Trophoblast cell (in vitro differentiated cells and primary cell): Measurements from ENCODE around the gene SF3B2.
"Not testable (repeated sequence)": the region's sequence is repeated elsewhere in the genome, so short reads cannot be mapped to it uniquely, and the experiment has no call there.

Experiments
- DNase-seq, 2 donors: peaks; one replicate each; pipeline ENCODE4 v3.0.0-alpha.2; 2016
- H2AFZ ChIP-seq: 2 replicates; pipeline ENCODE4 v1.6.1; 2013; ENCODE audit warnings: low read length, moderate library complexity, mild to moderate bottlenecking; ENCODE audit not compliant: insufficient read depth, poor library complexity
- H2AK5ac ChIP-seq: 2 replicates; pipeline ENCODE4 v1.6.1; 2013; ENCODE audit warnings: mild to moderate bottlenecking, low read length
- H2BK120ac ChIP-seq: 2 replicates; pipeline ENCODE4 v1.6.1; 2013; ENCODE audit warnings: low read length, mild to moderate bottlenecking, moderate library complexity; ENCODE audit not compliant: insufficient read depth, poor library complexity
- H2BK12ac ChIP-seq: 2 replicates; pipeline ENCODE4 v1.6.1; 2013; ENCODE audit warnings: mild to moderate bottlenecking, low read length, moderate library complexity
- H2BK5ac ChIP-seq: 2 replicates; pipeline ENCODE4 v1.6.1; 2013; ENCODE audit warnings: low read length, low read depth, moderate library complexity, mild to moderate bottlenecking; ENCODE audit not compliant: poor library complexity
- H3K14ac ChIP-seq: 2 replicates; pipeline ENCODE4 v1.6.1; 2013; ENCODE audit warnings: mild to moderate bottlenecking, low read length
- H3K18ac ChIP-seq: 2 replicates; pipeline ENCODE4 v1.6.1; 2013; ENCODE audit warnings: mild to moderate bottlenecking, low read length
- H3K23ac ChIP-seq: 2 replicates; pipeline ENCODE4 v1.6.1; 2013; ENCODE audit warnings: low read length
- H3K27ac ChIP-seq: 2 replicates; pipeline ENCODE4 v1.5.1; 2013; ENCODE audit warnings: low read depth, mild to moderate bottlenecking, inconsistent platforms, low read length, moderate library complexity
- H3K27me3 ChIP-seq: 2 replicates; pipeline ENCODE4 v1.6.1; 2013; ENCODE audit warnings: inconsistent platforms, mild to moderate bottlenecking, low read length, moderate library complexity; ENCODE audit not compliant: insufficient read depth
- H3K36me3 ChIP-seq, 2 experiments: 1 replicate in 1 of 2; 2 replicates in 1 of 2; pipeline ENCODE4 v1.6.1; 2013; ENCODE audit warnings: low read length in 2 of 2, mild to moderate bottlenecking in 2 of 2, moderate library complexity in 1 of 2; ENCODE audit not compliant: insufficient read depth in 2 of 2, control insufficient read depth in 1 of 2
- H3K4ac ChIP-seq: 2 replicates; pipeline ENCODE4 v1.6.1; 2013; ENCODE audit warnings: low read depth, mild to moderate bottlenecking, low read length, moderate library complexity
- H3K4me1 ChIP-seq, 2 experiments: 1 replicate in 1 of 2; 2 replicates in 1 of 2; pipeline ENCODE4 v1.6.1; 2013; ENCODE audit warnings: low read length in 2 of 2, mild to moderate bottlenecking in 2 of 2, moderate library complexity in 1 of 2; ENCODE audit not compliant: insufficient read depth in 2 of 2, control insufficient read depth in 1 of 2
- H3K4me2 ChIP-seq: 2 replicates; pipeline ENCODE4 v1.6.1; 2013; ENCODE audit warnings: inconsistent platforms, mild to moderate bottlenecking, low read length, moderate library complexity
- H3K4me3 ChIP-seq: 2 replicates; pipeline ENCODE4 v1.5.1; 2013; ENCODE audit warnings: mild to moderate bottlenecking, low read depth, low read length, inconsistent platforms
- H3K79me1 ChIP-seq: one replicate; pipeline ENCODE4 v1.6.1; 2013; ENCODE audit warnings: low read length
- H3K79me2 ChIP-seq: 2 replicates; pipeline ENCODE4 v1.6.1; 2013; ENCODE audit warnings: low read length, mild to moderate bottlenecking; ENCODE audit not compliant: control insufficient read depth, insufficient read depth, poor library complexity
- H3K9ac ChIP-seq: 2 replicates; pipeline ENCODE4 v1.6.1; 2013; ENCODE audit warnings: mild to moderate bottlenecking, low read length
- H3K9me3 ChIP-seq: 2 replicates; pipeline ENCODE4 v1.6.1; 2013; ENCODE audit warnings: low read depth, mild to moderate bottlenecking, control low read depth, inconsistent platforms, low read length; ENCODE audit not compliant: insufficient read depth
- H4K12ac ChIP-seq: 2 replicates; pipeline ENCODE4 v1.6.1; 2013; ENCODE audit warnings: low read depth, mild to moderate bottlenecking, low read length, moderate library complexity
- H4K8ac ChIP-seq: 2 replicates; pipeline ENCODE4 v1.6.1; 2013; ENCODE audit warnings: low read depth, mild to moderate bottlenecking, low read length, moderate library complexity
- H4K91ac ChIP-seq: one replicate; pipeline ENCODE4 v1.6.1; 2013; ENCODE audit warnings: low read depth, mild to moderate bottlenecking, low read length, moderate library complexity
- WGBS: extraction: QIAGEN DNeasy Blood & Tissue Kit; methylation state at CpG from one replicate; pipeline ENCODE4 v1.1.7; 2013; ENCODE audit warnings: missing lambda C conversion rate; ENCODE audit not compliant: insufficient read length, insufficient coverage; ENCODE audit errors: extremely low coverage; 5-methylcytosine and 5-hydroxymethylcytosine counted together

SF3B2 gene

GRCh38 chr11:66023186-66023440 lies 29.1 kb upstream of the SF3B2 start:
- no CpG with 5 or more reads among the region's 5 CpGs for WGBS
- H3K9me3 ChIP-seq, H3K4me1 ChIP-seq: not testable (repeated sequence)

GRCh38 chr11:66026017-66026529 lies 26.1 kb upstream of the SF3B2 start, which contains the start of gene CATSPER1:
Gene CATSPER1, minus strand, starts transcription at chr11:66026479. Its CDS starts 100 bp downstream, at chr11:66026379.
- DNase-seq = no peak
- no peak within 1 kb of the TSS for H2AFZ ChIP-seq
- no peak within 1 kb of the TSS for H3K14ac ChIP-seq
- H2AK5ac ChIP-seq = no peak within 1 kb of the TSS
- no peak within 1 kb of the TSS for H3K4me2 ChIP-seq
- no peak within 1 kb of the TSS for H4K91ac ChIP-seq
- no peaks in the 10 kb centered on the region for H3K79me1 ChIP-seq
- no peaks in the 10 kb centered on the region for H3K36me3 ChIP-seq
- no CpG with 5 or more reads among the region's 18 CpGs for WGBS
- H2BK120ac ChIP-seq = no peak within 1 kb of the TSS
- H3K4me3 ChIP-seq = no peak within 1 kb of the TSS
- no peak within 1 kb of the TSS for H2BK5ac ChIP-seq
- no peak within 1 kb of the TSS for H4K12ac ChIP-seq
- H3K27me3 ChIP-seq = no peaks in the 10 kb centered on the region
- no peak within 1 kb of the TSS for H3K18ac ChIP-seq
- H3K79me2 ChIP-seq = no peaks in the 10 kb centered on the region
- no peak within 1 kb of the TSS for H3K23ac ChIP-seq
- no peak within 1 kb of the TSS for H4K8ac ChIP-seq
- peaks cover 7% of the 10 kb centered on the region for H3K9me3 ChIP-seq
- no peak within 1 kb of the TSS for H3K4ac ChIP-seq
- no peaks in the 10 kb centered on the region for H3K4me1 ChIP-seq
- no peak within 1 kb of the TSS for H2BK12ac ChIP-seq
- H3K27ac ChIP-seq = no peak within 1 kb of the TSS
- H3K9ac ChIP-seq = no peak within 1 kb of the TSS

More at GRCh38 chr11:66023186-66023440, 29.1 kb upstream of the SF3B2 start:
- not testable (repeated sequence) for H4K91ac ChIP-seq, H2BK5ac ChIP-seq, H3K79me1 ChIP-seq, H2AFZ ChIP-seq, H2AK5ac ChIP-seq, H3K14ac ChIP-seq, H3K4me3 ChIP-seq, H3K27ac ChIP-seq, DNase-seq, H3K4ac ChIP-seq, H3K23ac ChIP-seq, H2BK120ac ChIP-seq, H3K36me3 ChIP-seq, H2BK12ac ChIP-seq, H4K8ac ChIP-seq, H3K27me3 ChIP-seq, H3K4me2 ChIP-seq, H3K9ac ChIP-seq, H4K12ac ChIP-seq, H3K79me2 ChIP-seq, H3K18ac ChIP-seq

GRCh38 chr11:66032957-66033735 lies 19.0 kb upstream of the SF3B2 start:
- no peak overlapping the region for H3K4ac ChIP-seq
- H2BK120ac ChIP-seq = no peak overlapping the region
- no peak overlapping the region for H3K14ac ChIP-seq
- no peaks in the 10 kb centered on the region for H3K79me2 ChIP-seq
- no peak overlapping the region for H3K18ac ChIP-seq
- no peak overlapping the region for H4K8ac ChIP-seq
- H3K79me1 ChIP-seq = no peaks in the 10 kb centered on the region
- H4K91ac ChIP-seq = no peak overlapping the region
- no peak overlapping the region for H3K27ac ChIP-seq
- H3K23ac ChIP-seq = no peak overlapping the region
- WGBS = no CpG with 5 or more reads among the region's 8 CpGs
- H3K36me3 ChIP-seq = no peaks in the 10 kb centered on the region
- H2BK5ac ChIP-seq = no peak overlapping the region
- H2AFZ ChIP-seq = no peak overlapping the region
- H2BK12ac ChIP-seq = no peak overlapping the region
- H3K9ac ChIP-seq = no peak overlapping the region
- no peak overlapping the region for H4K12ac ChIP-seq
- no peaks in the 10 kb centered on the region for H3K4me1 ChIP-seq
- no peak overlapping the region for H3K4me3 ChIP-seq
- H3K9me3 ChIP-seq = peaks cover 11% of the 10 kb centered on the region
- H3K4me2 ChIP-seq = no peak overlapping the region
- DNase-seq = no peak
- no peak overlapping the region for H2AK5ac ChIP-seq
- no peaks in the 10 kb centered on the region for H3K27me3 ChIP-seq

GRCh38 chr11:66035653-66036333 lies 16.4 kb upstream of the SF3B2 start:
- H3K23ac ChIP-seq = no peak overlapping the region
- H2BK5ac ChIP-seq = no peak overlapping the region
- no peak overlapping the region for H4K12ac ChIP-seq
- no peaks in the 10 kb centered on the region for H3K27me3 ChIP-seq
- H2BK12ac ChIP-seq = no peak overlapping the region
- no peak overlapping the region for H2AFZ ChIP-seq
- H3K4me1 ChIP-seq = no peaks in the 10 kb centered on the region
- no peak overlapping the region for H2AK5ac ChIP-seq
- H3K36me3 ChIP-seq = no peaks in the 10 kb centered on the region
- no peak overlapping the region for H3K4me2 ChIP-seq
- WGBS = no CpG with 5 or more reads among the region's 9 CpGs
- H4K8ac ChIP-seq = no peak overlapping the region
- H3K79me1 ChIP-seq = no peaks in the 10 kb centered on the region
- H3K4ac ChIP-seq = no peak overlapping the region
- no peak overlapping the region for H4K91ac ChIP-seq
- no peak overlapping the region for H3K18ac ChIP-seq
- H3K79me2 ChIP-seq = no peaks in the 10 kb centered on the region
- DNase-seq = no peak
- no peak overlapping the region for H3K14ac ChIP-seq
- no peak overlapping the region for H3K4me3 ChIP-seq
- H2BK120ac ChIP-seq = no peak overlapping the region
- peaks cover 11% of the 10 kb centered on the region for H3K9me3 ChIP-seq
- H3K27ac ChIP-seq = no peak overlapping the region
- no peak overlapping the region for H3K9ac ChIP-seq
